ENCODE measurements around the gene APLN.

The APLN gene

GRCh38 chrX:129622757-129623301 lies 31.9 kb downstream of the APLN start:
- H3K18ac ChIP-seq (ENCODE audit: low read length) = peak overlapping the region; percentile 64
- no CpG with 5 or more reads among the region's 10 CpGs for WGBS, 2 donors (ENCODE audit: extremely low coverage in 2 of 2, insufficient read length in 2 of 2, insufficient replicate concordance in 1 of 2)
- no peak overlapping the region for H2AK5ac ChIP-seq (ENCODE audit: low read depth, low read length)
- no peaks in the 10 kb centered on the region for H3K79me1 ChIP-seq (ENCODE audit: low read depth, low read length)
- H3K9me3 ChIP-seq (replicated peaks in 1 of 2; ENCODE audit: control insufficient read depth in 2 of 2, insufficient read depth in 1 of 2, low read depth in 1 of 2, low read length in 2 of 2) = no peaks in the 10 kb centered on the region
- peak overlapping the region; percentile 17 for H4K8ac ChIP-seq (ENCODE audit: low read depth, low read length)
- no peak overlapping the region for H3K23ac ChIP-seq (ENCODE audit: low read depth, low read length, poor library complexity)
- no peak overlapping the region for H2BK15ac ChIP-seq (ENCODE audit: low read length)
- H3K4ac ChIP-seq (ENCODE audit: low read length) = no peak overlapping the region
- H3K27me3 ChIP-seq (ENCODE audit: control insufficient read depth in 3 of 3, insufficient read depth in 3 of 3, low read depth in 1 of 3, low read length in 3 of 3) = no peaks in the 10 kb centered on the region
- H2BK5ac ChIP-seq (ENCODE audit: low read length) = no peak overlapping the region
- peak overlapping the region; percentile 58 for H2BK12ac ChIP-seq (ENCODE audit: low read length)
- peaks cover 8 to 10% of the 10 kb centered on the region in 2 donors for H3K4me1 ChIP-seq (ENCODE audit: control insufficient read depth in 2 of 2, insufficient read depth in 1 of 2, low read depth in 1 of 2, low read length in 2 of 2)
- H3K14ac ChIP-seq (ENCODE audit: low read length) = no peak overlapping the region
- peak overlapping the region; percentile 18 for H3K4me2 ChIP-seq (ENCODE audit: insufficient read depth, low read length, poor library complexity, severe bottlenecking)
- DNase-seq (ENCODE audit: low spot score) = peak; percentile 43
- H3K27ac ChIP-seq (replicated peaks; ENCODE audit: low read length) = peak overlapping the region; percentile 74
- H2AFZ ChIP-seq (ENCODE audit: low read length) = peak overlapping the region; percentile 49
- H3K4me3 ChIP-seq (ENCODE audit: low read length in 2 of 2) = no peak overlapping the region
- H2BK120ac ChIP-seq (ENCODE audit: low read depth, low read length) = no peak overlapping the region
- H3K9ac ChIP-seq (ENCODE audit: low read depth, low read length, poor library complexity) = no peak overlapping the region
- H4K91ac ChIP-seq (ENCODE audit: low read depth, low read length, poor library complexity) = no peak overlapping the region
- no peaks in the 10 kb centered on the region for H3K36me3 ChIP-seq (replicated peaks in 1 of 2; ENCODE audit: control insufficient read depth in 2 of 2, insufficient read depth in 2 of 2, low read length in 2 of 2)

- no peaks in the 10 kb centered on the region for H3K36me3 ChIP-seq (replicated peaks in 1 of 2; ENCODE audit: control insufficient read depth in 2 of 2, insufficient read depth in 2 of 2, low read length in 2 of 2)
- no peaks in the 10 kb centered on the region for H3K9me3 ChIP-seq (replicated peaks in 1 of 2; ENCODE audit: control insufficient read depth in 2 of 2, insufficient read depth in 1 of 2, low read depth in 1 of 2, low read length in 2 of 2)
- H2AK5ac ChIP-seq (ENCODE audit: low read depth, low read length) = no peak overlapping the region
- no peak overlapping the region for H3K4ac ChIP-seq (ENCODE audit: low read length)
- H2BK120ac ChIP-seq (ENCODE audit: low read depth, low read length) = no peak overlapping the region
- no CpG with 5 or more reads among the region's 4 CpGs for WGBS, 2 donors (ENCODE audit: extremely low coverage in 2 of 2, insufficient read length in 2 of 2, insufficient replicate concordance in 1 of 2)
- H3K14ac ChIP-seq (ENCODE audit: low read length) = no peak overlapping the region
- H4K8ac ChIP-seq (ENCODE audit: low read depth, low read length) = no peak overlapping the region
- no peak overlapping the region for H3K9ac ChIP-seq (ENCODE audit: low read depth, low read length, poor library complexity)
- H3K79me1 ChIP-seq (ENCODE audit: low read depth, low read length) = no peaks in the 10 kb centered on the region
- peaks cover 8 to 10% of the 10 kb centered on the region in 2 donors for H3K4me1 ChIP-seq (ENCODE audit: control insufficient read depth in 2 of 2, insufficient read depth in 1 of 2, low read depth in 1 of 2, low read length in 2 of 2)
- no peak overlapping the region for H3K4me2 ChIP-seq (ENCODE audit: insufficient read depth, low read length, poor library complexity, severe bottlenecking)
- H2BK12ac ChIP-seq (ENCODE audit: low read length) = no peak overlapping the region
- H2BK5ac ChIP-seq (ENCODE audit: low read length) = no peak overlapping the region
- no peak overlapping the region for H3K18ac ChIP-seq (ENCODE audit: low read length)
- no peaks in the 10 kb centered on the region for H3K27me3 ChIP-seq (ENCODE audit: control insufficient read depth in 3 of 3, insufficient read depth in 3 of 3, low read depth in 1 of 3, low read length in 3 of 3)
- H3K27ac ChIP-seq (replicated peaks; ENCODE audit: low read length) = no peak overlapping the region
- no peak overlapping the region for H3K4me3 ChIP-seq (ENCODE audit: low read length in 2 of 2)
- no peak overlapping the region for H2AFZ ChIP-seq (ENCODE audit: low read length)
- DNase-seq (ENCODE audit: low spot score) = no peak
- H2BK15ac ChIP-seq (ENCODE audit: low read length) = no peak overlapping the region
- no peak overlapping the region for H4K91ac ChIP-seq (ENCODE audit: low read depth, low read length, poor library complexity)
- no peak overlapping the region for H3K23ac ChIP-seq (ENCODE audit: low read depth, low read length, poor library complexity)
Observed at GRCh38 chrX:129618997-129619396, 35.8 kb downstream of the APLN start.

DNA sequence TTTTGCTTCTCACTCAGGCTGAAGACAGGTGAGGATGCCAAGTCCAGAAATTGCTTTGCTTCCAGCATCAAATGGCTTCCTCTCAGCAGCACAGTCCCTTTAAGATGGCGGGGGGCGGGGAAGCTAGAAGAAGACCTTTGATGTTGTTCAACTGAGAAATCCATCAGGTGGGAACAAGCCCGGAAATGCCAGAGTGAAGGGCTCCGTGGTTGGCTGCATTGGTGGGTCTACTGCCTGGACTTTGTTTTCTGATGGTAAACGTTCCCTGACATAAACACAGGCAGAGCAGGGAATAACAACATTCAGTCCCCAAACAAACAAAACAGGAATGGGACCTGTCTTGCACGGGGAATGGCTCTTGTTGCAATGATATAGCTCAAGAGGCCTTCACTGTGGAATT lies 37.3 kb downstream of the APLN start:
- no peaks in the 10 kb centered on the region for H3K79me1 ChIP-seq (ENCODE audit: low read depth, low read length)
- H3K4me3 ChIP-seq (ENCODE audit: low read length in 2 of 2) = no peak overlapping the region
- no peaks in the 10 kb centered on the region for H3K27me3 ChIP-seq (ENCODE audit: control insufficient read depth in 3 of 3, insufficient read depth in 3 of 3, low read depth in 1 of 3, low read length in 3 of 3)
- no peak overlapping the region for H3K14ac ChIP-seq (ENCODE audit: low read length)
- peaks cover 3 to 5% of the 10 kb centered on the region in 2 donors for H3K4me1 ChIP-seq (ENCODE audit: control insufficient read depth in 2 of 2, insufficient read depth in 1 of 2, low read depth in 1 of 2, low read length in 2 of 2)
- H2BK12ac ChIP-seq (ENCODE audit: low read length) = no peak overlapping the region
- H2BK120ac ChIP-seq (ENCODE audit: low read depth, low read length) = no peak overlapping the region
- H3K23ac ChIP-seq (ENCODE audit: low read depth, low read length, poor library complexity) = no peak overlapping the region
- no peak overlapping the region for H2AK5ac ChIP-seq (ENCODE audit: low read depth, low read length)
- H3K4ac ChIP-seq (ENCODE audit: low read length) = no peak overlapping the region
- no peak overlapping the region for H4K91ac ChIP-seq (ENCODE audit: low read depth, low read length, poor library complexity)
- no peak overlapping the region for H3K9ac ChIP-seq (ENCODE audit: low read depth, low read length, poor library complexity)
- no peak overlapping the region for H3K18ac ChIP-seq (ENCODE audit: low read length)
- H3K27ac ChIP-seq (replicated peaks; ENCODE audit: low read length) = no peak overlapping the region
- no peaks in the 10 kb centered on the region for H3K9me3 ChIP-seq (replicated peaks in 1 of 2; ENCODE audit: control insufficient read depth in 2 of 2, insufficient read depth in 1 of 2, low read depth in 1 of 2, low read length in 2 of 2)
- DNase-seq (ENCODE audit: low spot score) = no peak
- H2BK5ac ChIP-seq (ENCODE audit: low read length) = no peak overlapping the region
- H3K36me3 ChIP-seq (replicated peaks in 1 of 2; ENCODE audit: control insufficient read depth in 2 of 2, insufficient read depth in 2 of 2, low read length in 2 of 2) = no peaks in the 10 kb centered on the region
- no peak overlapping the region for H4K8ac ChIP-seq (ENCODE audit: low read depth, low read length)
- H3K4me2 ChIP-seq (ENCODE audit: insufficient read depth, low read length, poor library complexity, severe bottlenecking) = no peak overlapping the region
- no peak overlapping the region for H2BK15ac ChIP-seq (ENCODE audit: low read length)
- H2AFZ ChIP-seq (ENCODE audit: low read length) = no peak overlapping the region
- no CpG with 5 or more reads among the region's 6 CpGs for WGBS, 2 donors (ENCODE audit: extremely low coverage in 2 of 2, insufficient read length in 2 of 2, insufficient replicate concordance in 1 of 2)

GRCh38 chrX:129614481-129615255 lies 40.1 kb downstream of the APLN start:
- Histone ChIP-seq H3K23ac (ENCODE audit: low read depth, low read length, poor library complexity) (no peak overlapping the region), H3K4me2 (ENCODE audit: insufficient read depth, low read length, poor library complexity, severe bottlenecking) (no peak overlapping the region)
- no peak for DNase-seq (ENCODE audit: low spot score)

More at GRCh38 chrX:129614481-129615255, 40.1 kb downstream of the APLN start:
- Histone ChIP-seq H2AFZ (ENCODE audit: low read length) (no peak overlapping the region), H2BK15ac (ENCODE audit: low read length) (no peak overlapping the region), H2BK5ac (ENCODE audit: low read length) (no peak overlapping the region), H4K8ac (ENCODE audit: low read depth, low read length) (no peak overlapping the region), H3K14ac (ENCODE audit: low read length) (no peak overlapping the region), H2BK12ac (ENCODE audit: low read length) (no peak overlapping the region), H3K36me3 (replicated peaks in 1 of 2; ENCODE audit: control insufficient read depth in 2 of 2, insufficient read depth in 2 of 2, low read length in 2 of 2) (no peaks in the 10 kb centered on the region), H4K91ac (ENCODE audit: low read depth, low read length, poor library complexity) (no peak overlapping the region), H2AK5ac (ENCODE audit: low read depth, low read length) (no peak overlapping the region), H3K18ac (ENCODE audit: low read length) (no peak overlapping the region), H2BK120ac (ENCODE audit: low read depth, low read length) (no peak overlapping the region), H3K4ac (ENCODE audit: low read length) (no peak overlapping the region), H3K27ac (replicated peaks; ENCODE audit: low read length) (no peak overlapping the region), H3K4me1 (ENCODE audit: control insufficient read depth in 2 of 2, insufficient read depth in 1 of 2, low read depth in 1 of 2, low read length in 2 of 2) (no peaks in the 10 kb centered on the region), H3K79me1 (ENCODE audit: low read depth, low read length) (no peaks in the 10 kb centered on the region), H3K9ac (ENCODE audit: low read depth, low read length, poor library complexity) (no peak overlapping the region), H3K4me3 (ENCODE audit: low read length in 2 of 2) (no peak overlapping the region), H3K27me3 (ENCODE audit: control insufficient read depth in 3 of 3, insufficient read depth in 3 of 3, low read depth in 1 of 3, low read length in 3 of 3) (no peaks in the 10 kb centered on the region), H3K9me3 (replicated peaks in 1 of 2; ENCODE audit: control insufficient read depth in 2 of 2, insufficient read depth in 1 of 2, low read depth in 1 of 2, low read length in 2 of 2) (peaks cover 0 to 1% of the 10 kb centered on the region in 2 donors)
- WGBS, 2 donors (ENCODE audit: extremely low coverage in 2 of 2, insufficient read length in 2 of 2, insufficient replicate concordance in 1 of 2) = no CpG with 5 or more reads among the region's 5 CpGs
